GOT3 (cell line): ENCODE measurements around the gene CFAP92.
A peak's percentile ranks its signal among the peaks of the same experiment; 100 is the strongest.

Experiments
- DNase-seq: peaks from one replicate; lab custom pipeline; 2025; ENCODE audit warnings: mixed read lengths; lab: John Stamatoyannopoulos, UW

Gene CFAP92

DNA sequence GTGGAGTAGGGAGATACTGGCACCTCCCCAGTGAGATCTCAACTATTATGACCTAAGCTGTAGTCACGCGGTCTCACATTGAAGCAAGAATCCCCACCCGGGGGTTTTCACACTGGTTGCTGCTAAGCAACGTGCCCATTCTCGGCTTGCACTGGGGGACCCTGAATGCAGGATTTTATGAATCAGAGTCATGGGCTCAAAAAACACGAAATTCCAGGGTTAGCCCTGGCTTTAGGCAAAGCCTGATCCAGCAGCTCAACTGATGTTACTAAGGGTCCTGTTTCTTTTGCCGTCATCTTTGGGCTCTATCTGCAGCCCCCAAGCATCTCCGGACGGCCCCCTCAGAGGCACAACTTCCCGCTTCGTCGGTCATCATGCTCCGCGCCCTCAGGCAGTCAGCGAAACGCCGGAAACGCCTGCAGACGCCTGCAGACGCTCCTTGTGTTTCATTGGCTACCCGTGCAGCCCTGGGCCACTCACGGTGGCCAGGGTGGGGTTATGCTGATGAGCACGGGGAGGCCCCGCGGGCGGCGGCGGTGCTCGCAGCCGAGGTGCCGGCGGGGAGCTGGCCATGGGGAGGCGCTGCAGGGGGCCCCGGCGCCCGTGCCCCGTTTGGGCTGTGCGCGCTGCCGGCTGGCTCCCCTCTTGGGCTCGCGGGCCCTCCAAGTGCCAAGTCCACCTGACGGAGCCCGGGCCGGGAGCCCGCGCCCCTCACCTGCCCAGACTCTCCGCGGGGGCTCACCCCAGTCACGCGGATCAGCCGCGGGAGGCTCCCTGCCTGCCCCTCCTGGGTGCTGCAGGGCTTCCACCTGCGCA lies 33.1 kb upstream of the CFAP92 start:
- peak; percentile 62 for DNase-seq

DNA sequence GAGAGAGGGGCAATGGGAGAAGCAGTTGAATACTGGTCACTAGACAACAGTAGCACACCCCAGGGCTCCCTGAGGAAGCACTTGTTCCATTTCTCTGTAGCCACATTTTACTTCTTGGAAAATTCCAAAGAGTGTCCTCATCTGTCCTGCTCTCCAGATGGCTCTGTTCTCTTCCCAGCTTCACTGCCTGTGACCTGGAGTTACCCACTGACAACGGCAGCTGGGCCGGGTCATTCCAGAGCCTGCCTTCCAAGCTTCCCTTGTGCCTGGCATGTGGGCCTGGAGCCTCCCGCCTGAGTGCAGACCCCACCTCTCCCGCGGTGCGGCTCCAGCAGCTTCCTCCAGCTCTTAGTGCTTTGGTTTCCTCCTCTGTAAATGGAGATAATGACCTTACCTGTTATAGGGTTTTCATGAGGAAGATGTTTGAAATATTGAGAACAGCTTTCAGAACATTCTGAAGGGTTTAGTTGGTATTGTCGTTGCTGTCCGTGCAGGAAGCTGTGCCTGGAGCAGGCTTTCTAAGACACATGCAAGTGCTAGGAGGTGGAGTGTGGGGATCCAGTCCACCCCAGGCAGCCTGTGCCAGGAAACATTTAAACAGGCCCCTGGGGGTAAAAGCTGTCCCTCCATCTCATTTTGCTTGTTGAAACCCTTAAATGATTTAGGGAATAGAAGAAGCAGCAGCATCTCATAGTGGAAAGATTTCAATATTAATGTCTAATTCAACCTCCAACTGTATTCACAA lies 32.0 kb upstream of the CFAP92 start:
- no peak for DNase-seq

DNA sequence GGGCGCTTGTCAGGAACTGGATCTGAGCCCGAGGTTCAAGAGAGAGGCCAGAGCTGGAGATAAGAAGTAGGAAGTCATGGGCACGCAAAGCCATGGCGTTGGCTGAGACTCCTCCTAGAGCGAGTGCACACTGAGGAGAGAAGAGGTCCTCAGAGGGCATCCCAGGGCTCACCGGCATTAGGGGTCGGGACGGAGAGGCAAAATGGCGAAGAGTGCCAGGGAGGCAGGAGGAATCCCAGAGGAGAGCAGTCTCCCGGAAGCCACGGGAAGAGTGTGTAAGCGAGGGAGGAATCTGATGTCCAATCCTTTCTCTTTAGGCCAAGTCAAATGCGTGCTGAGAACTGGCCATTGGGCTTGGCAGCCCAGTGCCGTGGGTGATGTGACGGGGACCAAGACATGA lies 31.2 kb upstream of the CFAP92 start:
- no peak for DNase-seq

DNA sequence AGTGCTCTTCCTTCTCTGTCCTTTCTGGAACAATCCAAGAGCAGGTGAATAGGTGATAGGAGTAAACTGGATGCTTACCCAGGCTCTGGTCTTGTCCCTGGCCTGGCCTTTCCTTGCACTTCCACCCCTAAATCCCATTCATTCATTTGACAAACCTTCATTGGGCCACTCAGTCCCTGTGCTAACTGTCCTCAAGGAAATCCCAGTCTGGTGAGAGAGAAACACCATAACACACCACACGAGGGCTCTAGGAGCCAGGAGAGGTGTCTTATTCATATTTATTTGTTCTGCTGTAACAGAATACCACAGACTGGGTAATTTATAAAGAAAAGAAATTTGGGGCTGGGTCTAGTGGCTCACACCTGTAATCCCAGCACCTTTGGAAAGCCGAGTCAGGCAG lies 30.0 kb upstream of the CFAP92 start:
- no peak for DNase-seq

DNA sequence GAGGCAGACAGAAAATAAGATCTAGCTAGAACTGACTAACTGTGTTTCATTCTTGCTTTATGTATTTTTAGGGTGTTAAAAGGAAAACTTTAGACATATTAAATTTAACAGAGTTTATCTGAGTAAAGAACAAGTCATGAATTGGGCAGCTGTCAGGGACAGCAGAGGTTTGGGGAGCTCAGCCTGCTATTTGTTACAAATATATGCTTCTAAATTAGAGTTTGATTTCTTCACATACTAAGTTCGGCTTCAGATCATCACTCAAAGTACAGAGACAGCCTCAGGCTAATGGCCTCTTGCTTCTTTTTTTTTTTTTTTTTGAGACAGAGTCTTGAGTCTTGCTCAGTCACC lies 29.1 kb upstream of the CFAP92 start:
- no peak for DNase-seq

DNA sequence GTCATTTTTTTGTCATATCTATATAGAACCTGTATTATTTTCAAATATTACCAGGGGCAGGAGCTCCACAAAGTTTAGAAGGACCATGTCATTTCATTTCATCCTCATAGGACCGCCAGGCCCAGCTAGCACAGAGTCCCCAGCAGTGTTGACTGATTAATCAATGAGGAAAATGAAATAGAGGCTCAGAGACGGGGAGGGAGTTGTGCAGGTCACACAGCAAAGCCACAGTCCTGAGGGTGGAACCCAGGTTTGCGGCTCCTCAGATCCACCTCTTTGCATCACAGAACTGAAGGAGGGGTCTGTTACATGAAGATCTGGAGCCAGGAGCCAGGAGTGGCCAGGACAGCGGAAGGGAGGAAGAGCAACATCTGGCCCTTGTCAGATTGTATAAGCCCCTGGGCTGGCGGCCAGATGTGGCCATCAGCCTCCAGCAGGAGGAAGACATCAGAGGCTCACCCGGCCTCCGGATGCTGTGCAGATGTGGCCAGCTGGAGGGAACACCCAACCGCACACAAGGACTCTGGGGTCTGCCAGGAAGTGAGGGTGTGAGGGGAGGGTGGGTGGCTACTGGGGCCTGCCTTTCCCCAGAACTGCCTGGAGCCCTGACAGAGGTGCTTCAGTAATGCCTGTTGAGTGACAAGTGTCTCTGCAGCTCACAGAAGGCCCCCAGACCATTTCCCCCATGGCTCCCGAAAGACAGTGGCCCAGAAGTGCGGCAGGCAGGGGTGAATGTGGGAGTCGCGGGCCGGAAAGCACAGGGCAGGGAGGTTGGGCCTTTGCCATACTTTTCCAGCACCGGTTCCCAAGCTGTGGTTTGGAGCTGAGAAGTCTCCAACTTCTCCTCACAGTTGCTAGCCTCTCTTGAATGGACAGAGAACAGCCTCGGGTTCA lies 28.5 kb upstream of the CFAP92 start:
- no peak for DNase-seq

DNA sequence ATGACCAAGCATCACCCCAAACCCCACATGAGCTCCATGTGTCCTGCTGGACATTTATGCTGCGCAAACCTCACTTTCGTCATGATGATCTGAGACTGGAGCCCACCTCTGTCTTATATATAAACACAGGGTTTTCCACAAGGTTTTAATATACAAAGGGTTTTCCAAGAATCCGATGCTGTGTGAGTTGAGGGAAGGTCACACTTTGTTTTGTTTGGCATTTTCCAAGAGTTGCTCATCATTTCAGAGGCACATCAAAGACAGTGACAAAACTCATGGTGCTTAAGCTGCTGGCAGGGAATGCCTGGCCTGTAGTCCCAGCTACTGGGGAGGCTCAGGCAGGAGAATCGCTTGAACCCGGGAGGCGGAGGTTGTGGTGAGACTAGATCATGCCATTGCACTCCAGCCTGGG lies 27.3 kb upstream of the CFAP92 start:
- DNase-seq = no peak

DNA sequence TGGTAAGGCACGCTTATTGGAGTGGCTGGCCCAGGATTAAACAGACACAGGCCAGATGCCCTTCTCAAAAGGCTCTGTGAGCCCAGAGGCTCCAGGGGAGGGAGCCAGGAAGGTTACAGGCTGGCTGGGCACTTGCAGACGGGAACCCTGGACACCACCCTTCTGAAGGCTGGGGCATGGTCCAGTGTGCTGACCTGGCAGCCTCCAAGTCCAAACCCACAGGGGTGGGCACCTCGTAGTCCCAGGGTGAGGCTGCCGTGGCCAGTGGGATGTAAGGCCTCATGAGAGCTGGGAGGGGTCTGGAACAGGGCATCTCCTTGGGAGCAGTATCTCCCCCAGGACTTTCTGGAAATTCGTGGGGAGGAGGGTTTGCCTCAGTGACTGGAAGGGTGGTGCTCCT lies 26.8 kb upstream of the CFAP92 start:
- DNase-seq = no peak

DNA sequence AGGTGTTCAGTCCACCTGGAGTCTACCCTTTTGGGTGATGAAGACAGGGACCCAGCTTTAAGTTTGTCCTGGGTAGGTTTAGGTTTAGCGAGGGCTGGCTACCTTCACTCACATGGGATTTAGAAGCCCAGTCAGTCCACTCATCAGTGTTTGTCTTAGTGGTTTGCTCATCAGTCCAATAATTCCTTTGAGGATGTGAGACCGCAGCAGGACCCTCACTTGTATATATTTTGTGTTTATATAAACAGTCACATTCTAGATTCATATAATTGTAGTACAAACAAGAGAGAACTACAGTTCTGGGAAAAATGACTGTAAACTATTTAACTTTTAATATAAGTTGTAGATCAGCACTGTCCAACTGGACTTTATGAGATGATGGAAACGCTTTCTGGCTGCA lies 25.4 kb upstream of the CFAP92 start:
- DNase-seq = no peak

DNA sequence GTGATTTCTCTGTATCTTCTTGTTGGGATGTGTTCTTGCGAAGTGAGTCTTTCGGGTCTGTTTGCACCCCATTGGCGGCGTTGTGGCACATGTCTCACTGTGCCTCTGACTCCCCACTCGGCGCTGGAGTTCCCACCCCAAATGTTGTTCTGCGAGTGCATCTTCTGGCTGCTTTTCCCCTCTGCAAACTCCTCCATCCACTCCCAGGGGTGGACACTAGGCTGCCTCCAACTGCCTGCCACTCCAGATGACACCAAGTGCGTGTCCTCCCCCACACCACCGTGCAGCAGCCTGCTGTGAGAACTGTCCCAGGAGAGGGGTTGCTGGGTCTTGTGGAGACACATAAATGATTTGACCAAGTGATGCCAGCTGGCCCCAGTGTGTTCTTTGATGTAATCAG lies 24.9 kb upstream of the CFAP92 start:
- no peak for DNase-seq

DNA sequence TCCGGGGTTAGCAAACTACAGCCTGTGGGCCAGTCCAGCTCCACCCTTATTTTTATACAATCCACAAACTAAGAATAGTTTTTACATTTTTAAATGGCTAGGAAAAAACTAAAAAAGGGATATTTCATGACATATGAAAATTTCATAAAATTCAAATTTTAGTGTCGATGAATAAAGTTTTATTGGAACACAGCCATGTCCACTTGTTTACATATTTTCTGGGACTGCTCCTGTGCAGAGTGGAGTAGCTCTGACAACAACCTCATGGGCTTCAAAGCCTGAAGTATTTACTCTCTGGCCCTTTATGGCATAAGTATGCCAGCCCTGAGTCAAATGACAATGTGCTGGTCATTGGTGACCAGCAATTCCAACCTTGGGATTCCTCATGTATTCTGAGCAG lies 24.4 kb upstream of the CFAP92 start:
- DNase-seq = no peak

DNA sequence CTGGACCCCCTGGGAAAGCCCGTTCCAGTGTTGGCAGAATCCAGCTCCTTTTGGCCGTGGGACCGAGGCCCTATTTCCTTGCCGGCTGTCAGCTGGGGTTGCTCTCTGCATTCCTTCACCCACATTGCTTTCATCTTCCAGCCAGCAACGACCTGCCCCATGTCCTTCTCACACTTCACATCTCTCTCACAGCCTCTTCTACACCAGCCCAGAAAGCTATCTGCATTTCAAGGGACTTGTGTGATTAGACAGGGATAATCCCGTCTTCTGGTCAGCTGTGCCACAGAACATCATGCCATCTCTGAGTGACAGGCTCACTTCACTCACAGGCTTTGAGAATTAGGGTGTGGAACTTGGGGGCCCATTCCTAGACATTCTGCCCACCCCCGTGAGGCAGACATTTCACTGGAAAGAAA lies 23.6 kb upstream of the CFAP92 start:
- no peak for DNase-seq

DNA sequence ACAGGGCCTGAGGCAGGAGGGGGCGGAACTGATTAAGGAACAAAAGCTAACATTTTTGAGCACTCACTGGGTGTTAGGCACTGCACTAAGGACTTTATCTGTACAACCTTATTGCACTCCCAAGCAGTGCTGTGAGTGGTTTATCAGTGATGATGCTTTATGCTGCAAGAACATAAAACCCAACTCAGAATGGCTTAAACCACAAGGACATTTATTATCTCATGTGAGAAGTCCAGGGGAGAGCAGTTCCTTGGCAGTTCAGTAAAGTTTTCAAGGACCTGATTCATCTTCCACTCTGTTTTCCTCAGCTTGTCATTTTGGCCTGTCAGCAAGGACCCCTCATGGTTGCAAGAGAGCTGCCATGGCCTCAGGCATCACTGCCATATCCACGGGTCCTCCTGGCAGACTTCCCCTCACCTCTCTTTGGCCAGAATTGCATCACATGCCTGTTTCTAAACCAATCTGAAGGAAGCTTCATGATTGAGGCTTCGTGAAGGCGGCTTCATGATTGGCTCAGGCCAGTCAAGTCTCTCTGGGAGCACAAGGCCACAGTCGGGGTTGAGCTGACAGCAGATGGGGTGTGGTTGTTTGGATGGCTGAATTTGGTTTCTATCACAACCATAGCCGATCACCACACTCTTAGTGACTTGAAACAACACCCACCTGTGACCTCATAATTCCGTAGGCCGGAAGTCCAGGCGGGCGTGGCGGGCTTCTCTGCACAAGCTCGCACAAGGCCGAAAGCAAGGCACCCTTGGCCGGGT lies 23.0 kb upstream of the CFAP92 start:
- DNase-seq = no peak

DNA sequence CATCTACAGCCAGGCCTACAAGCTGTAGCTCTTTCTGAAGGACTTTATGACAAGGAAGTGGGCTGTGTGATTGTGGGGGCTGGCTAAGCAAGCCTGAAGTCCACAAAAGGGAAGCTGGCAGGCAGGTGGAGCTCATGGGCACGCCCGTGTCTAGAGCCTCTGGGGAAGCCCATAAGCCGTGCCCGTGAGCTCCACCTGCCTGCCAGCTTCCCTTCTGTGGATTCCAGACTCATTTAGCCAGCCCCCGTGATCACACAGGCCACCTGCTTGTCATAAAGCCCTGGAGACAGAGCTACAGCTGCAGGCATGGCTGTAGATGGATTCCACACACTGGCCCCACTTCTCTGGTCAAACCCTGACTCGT lies 22.5 kb upstream of the CFAP92 start:
- DNase-seq = no peak

DNA sequence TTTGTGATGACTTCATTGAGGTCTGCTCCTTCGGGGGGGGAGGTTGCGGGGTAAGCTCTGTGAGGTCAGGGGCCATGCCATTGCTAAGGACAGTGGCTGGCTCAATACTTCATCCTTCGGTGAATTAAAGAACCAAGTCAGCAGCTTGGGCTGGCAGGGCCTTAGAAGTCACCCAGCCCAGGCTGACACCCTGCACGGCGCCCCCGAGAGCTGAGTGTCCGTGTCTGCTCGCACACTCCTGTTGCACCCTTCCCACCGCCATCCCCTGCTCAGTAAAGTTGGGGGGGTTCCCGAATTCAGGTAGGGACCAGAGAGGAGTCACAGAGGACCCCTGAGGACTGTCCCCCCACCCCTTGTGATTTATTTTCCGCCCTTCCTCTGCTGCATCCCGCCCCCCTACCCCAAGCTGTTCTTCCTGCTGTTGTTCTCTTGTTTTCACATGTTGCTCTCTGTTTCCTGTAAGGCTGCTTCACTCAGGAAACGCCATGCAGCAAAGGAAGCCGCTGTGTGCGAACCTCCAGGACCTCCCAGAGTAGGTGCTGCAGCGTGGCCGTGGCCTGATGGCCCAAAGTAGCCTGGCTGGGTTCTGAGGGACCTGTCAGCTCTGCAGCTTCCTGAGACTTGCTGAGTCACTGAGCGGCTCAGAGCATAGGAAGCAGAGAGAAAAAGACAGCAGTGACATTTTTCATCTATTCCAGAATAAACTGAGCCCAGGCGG lies 21.7 kb upstream of the CFAP92 start:
- DNase-seq = no peak

DNA sequence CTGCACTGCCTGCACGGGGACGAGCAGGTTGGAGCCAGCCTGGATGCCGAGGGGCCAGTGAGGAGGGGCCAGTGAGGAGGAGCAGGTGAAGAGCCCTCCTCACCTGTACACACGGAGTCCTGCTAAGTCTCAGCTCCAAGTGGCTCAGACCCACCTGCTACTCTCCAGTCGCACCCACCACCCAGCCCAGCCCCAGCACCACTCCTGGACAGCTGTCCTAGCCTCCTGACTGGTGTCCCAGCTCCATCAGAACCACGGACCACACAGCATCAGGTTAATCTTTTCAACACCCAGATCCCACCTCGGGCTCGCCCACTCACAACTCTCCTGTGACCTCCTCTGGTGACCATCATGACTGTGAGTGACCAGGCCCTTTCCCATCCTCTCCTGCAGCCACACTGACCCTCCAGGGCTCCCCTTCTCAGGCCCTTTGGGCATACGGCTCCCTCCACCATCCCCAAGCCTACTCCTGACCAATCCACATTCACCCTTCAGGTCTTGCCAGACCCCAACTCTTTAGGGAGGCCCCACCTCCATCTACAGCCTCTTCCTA lies 21.0 kb upstream of the CFAP92 start:
- DNase-seq = no peak

DNA sequence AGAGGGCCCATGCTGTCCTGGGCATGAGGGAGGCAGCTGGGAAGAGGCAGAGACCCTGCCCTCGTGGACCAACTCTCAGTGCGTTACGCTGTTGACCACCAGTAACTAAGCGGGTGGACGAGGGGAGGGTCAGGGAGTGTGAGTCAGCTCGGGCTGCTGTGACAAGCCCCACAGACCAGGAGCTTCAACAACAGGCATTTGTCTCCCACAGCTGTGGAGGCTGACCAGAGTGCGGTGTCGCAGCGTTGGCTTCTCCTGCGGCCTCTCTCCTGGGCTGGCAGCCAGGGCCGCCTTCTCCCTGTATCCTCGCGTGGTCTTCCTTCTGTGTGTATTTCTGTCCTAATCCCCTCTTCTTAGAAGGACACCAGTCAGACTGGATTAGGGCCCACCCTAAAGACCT lies 20.3 kb upstream of the CFAP92 start:
- no peak for DNase-seq

DNA sequence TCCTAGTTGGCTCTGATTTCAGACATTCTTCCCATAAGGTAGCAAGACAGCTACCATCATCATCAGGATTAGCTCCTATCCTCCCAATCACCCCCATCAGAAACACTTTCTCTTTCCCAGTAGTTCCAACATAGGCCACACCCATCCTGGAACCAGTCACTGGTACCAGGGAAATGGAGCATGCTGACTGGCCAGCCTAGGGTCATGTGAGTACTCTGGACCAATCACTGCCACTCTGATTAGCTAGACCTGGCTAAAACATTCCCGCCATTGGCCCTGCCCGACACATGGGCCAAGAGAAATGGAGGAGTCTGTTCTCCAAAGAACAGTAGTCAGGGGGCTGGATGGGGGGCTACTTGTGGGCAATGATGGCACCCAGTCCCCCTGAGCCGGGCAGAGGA lies 19.6 kb upstream of the CFAP92 start:
- DNase-seq = no peak

DNA sequence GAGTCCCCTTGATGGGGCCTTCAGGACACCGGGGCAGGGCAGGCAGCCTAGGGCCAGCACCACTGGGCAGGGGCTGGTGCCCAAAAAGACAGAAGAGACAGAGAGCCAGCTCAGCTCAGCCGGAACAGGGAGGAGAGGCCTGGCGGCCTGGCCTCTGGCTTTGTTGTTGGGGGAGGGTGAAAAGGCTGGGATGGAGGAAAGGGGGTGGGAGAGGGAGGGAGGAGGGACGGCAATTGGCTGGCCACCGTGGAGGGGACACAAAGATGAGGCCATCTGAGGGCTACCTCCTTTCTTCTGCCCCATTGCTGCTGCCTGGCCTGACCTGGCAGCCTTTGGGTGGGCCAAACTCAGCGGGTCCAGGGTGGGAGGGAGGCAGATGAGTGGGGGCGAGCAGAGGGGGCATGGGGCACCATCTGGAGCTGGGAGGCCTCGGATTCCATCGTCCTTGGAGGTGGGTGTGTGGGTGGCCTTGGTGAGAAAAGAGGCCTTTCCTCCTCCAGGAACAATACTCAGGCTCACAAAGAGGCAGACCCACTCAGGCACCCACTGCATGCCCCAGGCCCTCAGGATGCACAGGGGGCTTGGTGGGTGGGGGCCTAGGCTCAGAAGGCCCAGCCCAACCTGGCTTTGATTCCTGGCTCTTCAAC lies 16.6 kb upstream of the CFAP92 start:
- DNase-seq = no peak

DNA sequence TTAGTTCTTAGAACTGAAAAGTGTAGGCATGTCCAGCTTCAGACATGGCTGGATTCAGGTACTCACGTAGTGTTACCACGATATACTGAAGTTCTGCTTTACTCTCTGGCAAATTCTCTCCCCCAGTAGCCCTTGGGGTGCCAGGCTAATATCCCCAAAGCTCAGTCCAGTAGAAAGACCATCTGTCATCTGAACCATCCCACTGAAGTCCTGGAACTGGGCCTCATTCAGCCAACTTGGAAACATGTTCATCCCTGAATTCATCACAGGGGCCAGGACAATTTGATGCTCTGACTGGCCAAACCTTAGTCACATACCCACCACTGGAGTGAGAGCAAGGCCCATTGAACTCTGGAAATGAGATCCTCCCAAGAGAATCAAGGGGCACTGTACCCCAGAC lies 15.4 kb upstream of the CFAP92 start:
- DNase-seq = no peak

DNA sequence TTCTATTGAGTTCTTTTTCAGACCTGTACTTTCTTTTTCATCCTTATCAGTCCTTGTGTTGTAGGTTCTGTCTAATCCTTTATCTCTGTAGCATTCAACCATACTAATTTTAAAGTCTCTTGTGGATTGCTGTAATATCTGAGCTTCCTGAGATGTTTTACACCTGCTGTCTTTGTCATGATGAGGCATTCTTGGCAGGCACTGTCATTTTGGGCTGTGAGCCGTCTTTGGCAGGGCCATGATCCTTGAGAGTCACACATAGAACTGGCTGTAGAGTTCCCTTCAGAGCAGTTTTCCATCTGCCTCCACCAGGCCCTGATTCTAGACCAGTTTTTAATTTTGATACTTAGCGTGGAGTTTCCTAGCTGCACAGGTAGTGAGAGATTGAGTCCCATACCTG lies 13.9 kb upstream of the CFAP92 start:
- no peak for DNase-seq
